ENCODE results near the gene MEDAG.

The MEDAG gene

DNA sequence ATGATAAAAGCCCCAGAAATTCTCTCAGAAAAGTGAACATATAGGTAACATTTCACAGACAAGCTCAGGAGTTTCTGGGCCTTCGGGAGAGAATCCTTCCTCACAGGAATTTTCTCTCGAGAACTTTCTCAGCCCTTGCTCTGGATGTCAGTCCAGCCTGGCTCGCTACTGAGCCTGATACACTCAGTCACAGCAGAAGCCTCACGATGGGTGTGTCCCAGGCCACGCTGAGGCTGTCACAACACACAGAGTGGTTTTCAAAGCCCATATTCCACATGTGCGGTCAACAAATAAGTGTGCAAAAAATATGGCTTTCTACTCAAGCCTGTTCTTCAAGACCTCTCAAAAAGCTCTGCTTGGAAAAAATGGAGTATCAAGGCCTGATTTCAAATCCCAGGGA is 31.5 kb upstream of the MEDAG start:
- H3K4me3 ChIP-seq (ENCODE audit: low read depth, low read length) = no peak overlapping the region
- peaks cover 34% of the 10 kb centered on the region for H3K4me1 ChIP-seq (ENCODE audit: control insufficient read depth, insufficient read depth, low read length)
- no peaks in the 10 kb centered on the region for H3K27me3 ChIP-seq (ENCODE audit: control insufficient read depth, insufficient read depth, low read length)
- no peaks in the 10 kb centered on the region for H3K36me3 ChIP-seq (ENCODE audit: control insufficient read depth, insufficient read depth, low read length)
- H3K9ac ChIP-seq (ENCODE audit: low read depth, low read length) = no peak overlapping the region
- H3K9me3 ChIP-seq (ENCODE audit: control insufficient read depth, insufficient read depth, low read length) = no peaks in the 10 kb centered on the region

GRCh38 chr13:30877335-30877734 is 28.7 kb upstream of the MEDAG start:
- Histone ChIP-seq H3K4me3 (ENCODE audit: low read depth, low read length) (no peak overlapping the region), H3K4me1 (ENCODE audit: control insufficient read depth, insufficient read depth, low read length) (peaks cover 18% of the 10 kb centered on the region), H3K36me3 (ENCODE audit: control insufficient read depth, insufficient read depth, low read length) (no peaks in the 10 kb centered on the region)

GRCh38 chr13:30880151-30880855 is 25.8 kb upstream of the MEDAG start:
- Histone ChIP-seq H3K36me3 (ENCODE audit: control insufficient read depth, insufficient read depth, low read length) (no peaks in the 10 kb centered on the region), H3K9ac (ENCODE audit: low read depth, low read length) (no peak overlapping the region), H3K9me3 (ENCODE audit: control insufficient read depth, insufficient read depth, low read length) (no peaks in the 10 kb centered on the region), H3K27me3 (ENCODE audit: control insufficient read depth, insufficient read depth, low read length) (no peaks in the 10 kb centered on the region), H3K4me1 (ENCODE audit: control insufficient read depth, insufficient read depth, low read length) (peaks cover 3% of the 10 kb centered on the region), H3K4me3 (ENCODE audit: low read depth, low read length) (no peak overlapping the region)

More at GRCh38 chr13:30877335-30877734, 28.7 kb upstream of the MEDAG start:
- H3K9me3 ChIP-seq (ENCODE audit: control insufficient read depth, insufficient read depth, low read length) = no peaks in the 10 kb centered on the region
- no peaks in the 10 kb centered on the region for H3K27me3 ChIP-seq (ENCODE audit: control insufficient read depth, insufficient read depth, low read length)
- H3K9ac ChIP-seq (ENCODE audit: low read depth, low read length) = no peak overlapping the region

DNA sequence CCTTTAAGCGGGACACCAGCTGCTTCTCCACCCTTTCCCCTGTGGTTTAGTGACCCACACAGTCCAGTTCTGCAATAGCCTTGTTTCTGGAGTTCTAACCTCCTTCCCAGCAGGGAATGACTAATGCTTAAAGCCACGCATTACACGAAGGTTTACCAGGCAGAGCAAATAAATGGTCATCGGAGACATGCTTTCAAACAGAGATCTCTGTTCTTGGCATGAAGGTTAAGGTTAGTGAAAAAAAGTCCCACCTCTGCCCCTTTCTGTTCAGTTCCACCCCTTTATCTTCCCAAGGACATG is 25.3 kb upstream of the MEDAG start:
- peaks cover 3% of the 10 kb centered on the region for H3K4me1 ChIP-seq (ENCODE audit: control insufficient read depth, insufficient read depth, low read length)
- no peaks in the 10 kb centered on the region for H3K36me3 ChIP-seq (ENCODE audit: control insufficient read depth, insufficient read depth, low read length)
- no peaks in the 10 kb centered on the region for H3K9me3 ChIP-seq (ENCODE audit: control insufficient read depth, insufficient read depth, low read length)
- no peaks in the 10 kb centered on the region for H3K27me3 ChIP-seq (ENCODE audit: control insufficient read depth, insufficient read depth, low read length)
- no peak overlapping the region for H3K9ac ChIP-seq (ENCODE audit: low read depth, low read length)
- no peak overlapping the region for H3K4me3 ChIP-seq (ENCODE audit: low read depth, low read length)

- no peaks in the 10 kb centered on the region for H3K9me3 ChIP-seq (ENCODE audit: control insufficient read depth, insufficient read depth, low read length)
- H3K4me1 ChIP-seq (ENCODE audit: control insufficient read depth, insufficient read depth, low read length) = peaks cover 3% of the 10 kb centered on the region
- H3K27me3 ChIP-seq (ENCODE audit: control insufficient read depth, insufficient read depth, low read length) = no peaks in the 10 kb centered on the region
- no peak overlapping the region for H3K4me3 ChIP-seq (ENCODE audit: low read depth, low read length)
- H3K9ac ChIP-seq (ENCODE audit: low read depth, low read length) = no peak overlapping the region
- H3K36me3 ChIP-seq (ENCODE audit: control insufficient read depth, insufficient read depth, low read length) = no peaks in the 10 kb centered on the region
Measured at GRCh38 chr13:30881191-30881651, 24.9 kb upstream of the MEDAG start.

DNA sequence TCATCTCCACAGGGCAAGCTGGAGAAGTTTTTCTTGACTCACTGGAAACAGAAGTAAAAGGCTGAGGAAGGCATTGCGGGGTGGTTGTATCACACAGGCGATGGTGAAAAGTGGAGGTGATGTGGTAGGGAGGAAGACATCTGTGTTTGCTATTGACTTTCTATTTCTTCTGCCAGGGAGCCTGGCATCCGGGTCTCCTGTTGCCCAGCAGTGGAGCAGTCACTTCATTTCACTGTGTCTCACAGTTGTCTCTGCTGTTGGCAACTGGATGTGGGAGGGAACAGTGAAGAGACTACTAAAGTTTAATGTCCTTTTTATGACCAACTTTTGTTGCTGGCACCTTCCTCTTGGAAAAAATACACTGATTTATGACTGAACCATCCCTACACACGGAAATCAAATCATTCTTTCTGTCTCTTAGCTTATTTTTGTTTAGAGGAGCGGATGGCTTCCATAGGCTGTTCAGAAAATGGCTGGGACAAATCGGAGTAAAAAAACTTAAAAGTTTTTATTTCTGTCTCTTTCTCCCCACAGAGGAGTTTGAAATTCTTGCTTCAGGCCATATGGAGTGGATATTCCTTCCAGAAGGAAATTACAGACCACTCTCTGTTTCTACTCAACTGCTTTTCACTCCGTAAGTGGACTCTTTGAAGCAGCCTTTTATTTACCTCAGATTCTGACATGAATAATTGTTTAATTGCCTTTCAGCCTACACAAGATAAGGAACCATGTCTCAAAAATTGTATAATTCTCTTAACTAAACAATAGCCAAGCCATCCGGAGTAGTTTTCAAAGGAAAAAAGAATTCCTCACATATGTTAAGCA is 23.8 kb upstream of the MEDAG start:
- no peaks in the 10 kb centered on the region for H3K36me3 ChIP-seq (ENCODE audit: control insufficient read depth, insufficient read depth, low read length)
- no peaks in the 10 kb centered on the region for H3K27me3 ChIP-seq (ENCODE audit: control insufficient read depth, insufficient read depth, low read length)
- H3K9ac ChIP-seq (ENCODE audit: low read depth, low read length) = no peak overlapping the region
- H3K4me3 ChIP-seq (ENCODE audit: low read depth, low read length) = no peak overlapping the region
- H3K9me3 ChIP-seq (ENCODE audit: control insufficient read depth, insufficient read depth, low read length) = no peaks in the 10 kb centered on the region
- H3K4me1 ChIP-seq (ENCODE audit: control insufficient read depth, insufficient read depth, low read length) = peaks cover 3% of the 10 kb centered on the region

DNA sequence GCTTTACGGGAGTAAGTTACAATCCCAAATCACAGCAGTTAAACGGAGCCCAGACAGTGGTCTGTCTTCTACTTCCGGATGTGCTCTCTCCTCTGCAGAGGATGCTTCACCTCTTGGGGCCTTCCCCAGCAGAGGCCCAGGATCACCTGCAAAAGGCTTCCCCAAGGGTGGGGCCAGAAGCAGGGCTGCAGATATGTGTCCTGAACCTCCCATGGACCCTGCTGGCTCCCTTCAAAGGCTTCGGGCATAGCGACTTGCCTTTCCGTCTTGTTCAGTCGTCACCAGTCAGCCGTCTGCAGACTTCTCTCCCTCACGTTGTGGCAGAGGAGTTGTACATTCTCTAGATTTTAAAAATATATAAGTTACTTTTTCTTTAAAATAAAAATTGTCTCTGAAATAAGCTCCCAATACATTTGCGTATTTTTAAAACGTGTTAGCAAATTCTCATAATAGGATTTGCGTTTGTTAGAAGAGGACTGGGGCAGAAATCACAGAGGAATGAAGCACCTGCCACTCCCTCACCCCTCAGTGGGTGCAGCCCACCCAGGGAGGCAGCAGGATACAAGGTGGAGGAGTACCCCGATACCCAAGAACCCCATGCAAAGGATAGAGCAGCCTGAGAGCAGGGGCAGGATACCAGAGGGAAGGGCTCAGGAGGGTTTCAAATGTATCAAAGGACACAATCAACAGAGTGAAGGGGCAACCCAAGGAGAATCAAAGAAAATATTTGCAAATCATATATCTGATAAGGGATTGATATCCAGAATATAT is 22.9 kb upstream of the MEDAG start:
- Histone ChIP-seq H3K4me1 (ENCODE audit: control insufficient read depth, insufficient read depth, low read length) (peaks cover 3% of the 10 kb centered on the region), H3K27me3 (ENCODE audit: control insufficient read depth, insufficient read depth, low read length) (no peaks in the 10 kb centered on the region), H3K9me3 (ENCODE audit: control insufficient read depth, insufficient read depth, low read length) (no peaks in the 10 kb centered on the region), H3K4me3 (ENCODE audit: low read depth, low read length) (no peak overlapping the region), H3K9ac (ENCODE audit: low read depth, low read length) (no peak overlapping the region), H3K36me3 (ENCODE audit: control insufficient read depth, insufficient read depth, low read length) (no peaks in the 10 kb centered on the region)

DNA sequence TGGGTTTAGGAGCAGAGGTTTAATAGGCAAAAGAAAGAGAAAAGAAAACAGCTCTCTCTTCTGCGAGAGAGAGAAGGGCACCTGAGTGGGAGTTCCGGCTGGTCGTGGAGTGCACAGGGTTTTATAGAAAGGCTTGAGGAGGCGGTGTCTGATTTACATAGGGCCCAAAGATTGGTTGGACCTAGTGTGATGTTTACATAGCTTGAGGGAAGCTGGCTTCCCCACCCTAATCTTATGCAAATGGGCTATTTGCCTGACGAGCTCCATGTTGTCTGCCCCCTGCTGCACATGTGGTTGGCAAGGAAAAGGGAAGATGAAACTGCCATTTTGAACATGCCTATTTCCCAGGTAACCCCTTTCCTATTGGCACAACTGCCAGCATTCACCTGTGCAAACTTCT is 21.5 kb upstream of the MEDAG start:
- Histone ChIP-seq H3K4me1 (ENCODE audit: control insufficient read depth, insufficient read depth, low read length) (peaks cover 3% of the 10 kb centered on the region), H3K4me3 (ENCODE audit: low read depth, low read length) (no peak overlapping the region), H3K36me3 (ENCODE audit: control insufficient read depth, insufficient read depth, low read length) (no peaks in the 10 kb centered on the region), H3K9ac (ENCODE audit: low read depth, low read length) (no peak overlapping the region), H3K9me3 (ENCODE audit: control insufficient read depth, insufficient read depth, low read length) (no peaks in the 10 kb centered on the region), H3K27me3 (ENCODE audit: control insufficient read depth, insufficient read depth, low read length) (no peaks in the 10 kb centered on the region)

- Histone ChIP-seq H3K27me3 (ENCODE audit: control insufficient read depth, insufficient read depth, low read length) (no peaks in the 10 kb centered on the region), H3K4me3 (ENCODE audit: low read depth, low read length) (no peak overlapping the region), H3K36me3 (ENCODE audit: control insufficient read depth, insufficient read depth, low read length) (no peaks in the 10 kb centered on the region), H3K4me1 (ENCODE audit: control insufficient read depth, insufficient read depth, low read length) (peaks cover 3% of the 10 kb centered on the region), H3K9ac (ENCODE audit: low read depth, low read length) (no peak overlapping the region), H3K9me3 (ENCODE audit: control insufficient read depth, insufficient read depth, low read length) (no peaks in the 10 kb centered on the region)
Measured at GRCh38 chr13:30889196-30889690, 16.8 kb upstream of the MEDAG start.

DNA sequence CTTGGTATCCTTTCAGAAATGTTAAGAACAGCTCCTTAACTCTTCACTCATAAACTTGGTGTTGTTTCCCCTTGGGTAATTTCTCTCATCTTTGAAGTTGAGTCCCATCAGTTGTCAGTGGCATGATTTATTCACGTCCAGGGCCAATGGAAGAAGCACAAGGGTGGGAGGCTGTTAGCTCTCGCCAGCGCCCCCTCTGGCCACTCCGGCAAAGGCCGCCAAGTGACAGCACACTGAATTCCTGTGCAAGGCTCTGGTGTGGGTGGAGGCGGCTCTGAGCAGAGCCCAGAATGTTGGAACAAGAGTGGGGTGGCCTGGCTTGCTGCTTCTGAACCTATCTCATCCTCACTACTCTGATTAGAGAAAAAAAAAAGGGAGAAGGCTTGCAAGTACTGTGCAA is 13.1 kb upstream of the MEDAG start:
- no peaks in the 10 kb centered on the region for H3K4me1 ChIP-seq (ENCODE audit: control insufficient read depth, insufficient read depth, low read length)
- no peaks in the 10 kb centered on the region for H3K27me3 ChIP-seq (ENCODE audit: control insufficient read depth, insufficient read depth, low read length)
- H3K9me3 ChIP-seq (ENCODE audit: control insufficient read depth, insufficient read depth, low read length) = no peaks in the 10 kb centered on the region
- no peak overlapping the region for H3K9ac ChIP-seq (ENCODE audit: low read depth, low read length)
- H3K4me3 ChIP-seq (ENCODE audit: low read depth, low read length) = no peak overlapping the region
- no peaks in the 10 kb centered on the region for H3K36me3 ChIP-seq (ENCODE audit: control insufficient read depth, insufficient read depth, low read length)

DNA sequence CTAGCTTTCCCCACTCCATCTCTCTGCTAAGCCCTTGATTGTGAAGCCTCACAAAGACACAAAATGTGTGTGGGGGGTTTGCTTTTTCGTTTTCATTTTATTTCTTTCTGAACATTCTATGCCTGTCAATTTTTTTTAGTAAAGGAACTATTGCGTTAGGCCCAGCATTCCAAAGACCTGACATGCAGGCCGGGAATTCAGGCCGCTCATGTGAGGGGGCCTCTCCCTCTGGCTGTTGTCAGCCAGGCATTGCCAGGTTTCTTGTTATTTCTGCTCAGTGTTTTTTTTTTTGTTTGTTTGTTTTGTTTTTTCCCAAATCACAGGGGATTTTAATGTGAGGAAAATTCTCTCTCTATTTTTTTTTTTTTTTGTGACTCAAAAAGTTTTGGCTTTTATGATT is 10.3 kb upstream of the MEDAG start:
- Histone ChIP-seq H3K9me3 (ENCODE audit: control insufficient read depth, insufficient read depth, low read length) (no peaks in the 10 kb centered on the region), H3K27me3 (ENCODE audit: control insufficient read depth, insufficient read depth, low read length) (peaks cover under 1% of the 10 kb centered on the region), H3K9ac (ENCODE audit: low read depth, low read length) (no peak overlapping the region), H3K4me3 (ENCODE audit: low read depth, low read length) (no peak overlapping the region), H3K36me3 (ENCODE audit: control insufficient read depth, insufficient read depth, low read length) (no peaks in the 10 kb centered on the region), H3K4me1 (ENCODE audit: control insufficient read depth, insufficient read depth, low read length) (no peaks in the 10 kb centered on the region)
